Parathyroid adenoma (tissue), 2 donors: Measurements from ENCODE around the gene KANSL1L.
"Not testable (repeated sequence)": the region's sequence is repeated elsewhere in the genome, so short reads cannot be mapped to it uniquely, and the experiment has no call there.

Experiments
- H2AFZ ChIP-seq: fragments of 300-600 bp; sonication (generic); one replicate; pipeline ENCODE4 v1.7.0; 2017; ENCODE audit warnings: antibody characterized with exemption, mild to moderate bottlenecking
- H3K27ac ChIP-seq: fragments of 300-600 bp; sonication (generic); one replicate; pipeline ENCODE4 v1.7.0; 2017
- H3K27me3 ChIP-seq: fragments of 300-600 bp; sonication (generic); one replicate; pipeline ENCODE4 v1.7.0; 2017; ENCODE audit warnings: low read length; ENCODE audit not compliant: control insufficient read depth, insufficient read depth
- H3K36me3 ChIP-seq: fragments of 300-600 bp; sonication (generic); one replicate; pipeline ENCODE4 v1.7.0; 2017; ENCODE audit warnings: low read length; ENCODE audit not compliant: control insufficient read depth, insufficient read depth
- H3K4me1 ChIP-seq: fragments of 300-600 bp; sonication (generic); one replicate; pipeline ENCODE4 v1.7.0; 2017; ENCODE audit warnings: control low read depth
- H3K4me2 ChIP-seq: fragments of 300-600 bp; sonication (generic); one replicate; pipeline ENCODE4 v1.7.0; 2017; ENCODE audit warnings: low read length
- H3K4me3 ChIP-seq: fragments of 300-600 bp; sonication (generic); one replicate; pipeline ENCODE4 v1.7.0; 2017; ENCODE audit warnings: low read depth, low read length
- H3K79me2 ChIP-seq: fragments of 300-600 bp; sonication (generic); one replicate; pipeline ENCODE4 v1.7.0; 2017; ENCODE audit warnings: control low read depth
- H3K9ac ChIP-seq: fragments of 300-600 bp; sonication (generic); one replicate; pipeline ENCODE4 v1.7.0; 2017; ENCODE audit warnings: mild to moderate bottlenecking
- H3K9me3 ChIP-seq: fragments of 300-600 bp; sonication (generic); one replicate; pipeline ENCODE4 v1.7.0; 2017; ENCODE audit warnings: low read length; ENCODE audit not compliant: control insufficient read depth
- TF ChIP-seq, protein P1 (sequence below): fragments of 300-600 bp; sonication (generic); IDR thresholded peaks from one replicate; pipeline ENCODE4 v1.7.0; 2017; ENCODE audit warnings: antibody characterized with exemption, mild to moderate bottlenecking
- donor health status: primary hyperparathyroidism.

KANSL1L gene

GRCh38 chr2:210188755-210189154 lies 17.5 kb upstream of the KANSL1L start:
- Histone ChIP-seq H3K4me3 (peak overlapping the region; percentile 14), H3K4me1 (peaks cover 27% of the 10 kb centered on the region), H2AFZ (no peak overlapping the region), H3K9me3 (no peaks in the 10 kb centered on the region), H3K27me3 (no peaks in the 10 kb centered on the region), H3K79me2 (no peaks in the 10 kb centered on the region), H3K36me3 (no peaks in the 10 kb centered on the region), H3K27ac (peak overlapping the region; percentile 91), H3K4me2 (peak overlapping the region; percentile 39), H3K9ac (no peak overlapping the region)
- TF ChIP-seq, protein P1, sequence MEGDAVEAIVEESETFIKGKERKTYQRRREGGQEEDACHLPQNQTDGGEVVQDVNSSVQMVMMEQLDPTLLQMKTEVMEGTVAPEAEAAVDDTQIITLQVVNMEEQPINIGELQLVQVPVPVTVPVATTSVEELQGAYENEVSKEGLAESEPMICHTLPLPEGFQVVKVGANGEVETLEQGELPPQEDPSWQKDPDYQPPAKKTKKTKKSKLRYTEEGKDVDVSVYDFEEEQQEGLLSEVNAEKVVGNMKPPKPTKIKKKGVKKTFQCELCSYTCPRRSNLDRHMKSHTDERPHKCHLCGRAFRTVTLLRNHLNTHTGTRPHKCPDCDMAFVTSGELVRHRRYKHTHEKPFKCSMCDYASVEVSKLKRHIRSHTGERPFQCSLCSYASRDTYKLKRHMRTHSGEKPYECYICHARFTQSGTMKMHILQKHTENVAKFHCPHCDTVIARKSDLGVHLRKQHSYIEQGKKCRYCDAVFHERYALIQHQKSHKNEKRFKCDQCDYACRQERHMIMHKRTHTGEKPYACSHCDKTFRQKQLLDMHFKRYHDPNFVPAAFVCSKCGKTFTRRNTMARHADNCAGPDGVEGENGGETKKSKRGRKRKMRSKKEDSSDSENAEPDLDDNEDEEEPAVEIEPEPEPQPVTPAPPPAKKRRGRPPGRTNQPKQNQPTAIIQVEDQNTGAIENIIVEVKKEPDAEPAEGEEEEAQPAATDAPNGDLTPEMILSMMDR = no peak

DNA sequence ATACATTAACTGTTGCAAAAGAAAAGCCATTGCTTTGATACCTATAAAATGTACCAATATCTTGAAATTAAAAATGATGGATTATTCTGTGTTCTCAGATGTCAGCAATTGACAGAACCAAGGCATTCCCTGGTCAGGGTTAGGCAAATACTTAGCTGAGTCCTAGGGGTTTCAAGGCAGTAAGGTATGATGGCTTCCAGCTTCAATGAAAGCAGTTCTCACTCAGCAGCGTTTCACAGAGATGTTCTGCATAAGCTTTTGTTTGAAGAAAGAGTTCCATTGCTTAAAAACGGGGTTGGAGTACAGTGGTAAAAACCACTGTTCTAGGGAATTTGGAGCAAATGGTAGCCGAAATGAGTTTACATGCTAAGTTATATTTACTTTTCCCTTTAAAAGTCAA lies 17.0 kb upstream of the KANSL1L start:
- Histone ChIP-seq H3K27ac (peak overlapping the region; percentile 91), H3K9me3 (no peaks in the 10 kb centered on the region), H3K36me3 (no peaks in the 10 kb centered on the region), H3K9ac (no peak overlapping the region), H3K79me2 (no peaks in the 10 kb centered on the region), H3K4me1 (peaks cover 23% of the 10 kb centered on the region), H2AFZ (no peak overlapping the region), H3K4me3 (peak overlapping the region; percentile 14), H3K27me3 (no peaks in the 10 kb centered on the region), H3K4me2 (peak overlapping the region; percentile 39)
- TF ChIP-seq, protein P1 = no peak

- not testable (repeated sequence) for H3K4me3 ChIP-seq, H3K4me2 ChIP-seq, H3K9me3 ChIP-seq, H3K79me2 ChIP-seq, H2AFZ ChIP-seq, H3K27me3 ChIP-seq, H3K36me3 ChIP-seq
- Histone ChIP-seq H3K4me1 (peaks cover 38% of the 10 kb centered on the region), H3K9ac (peak overlapping the region; percentile 4), H3K27ac (peak overlapping the region; percentile 100)
Measured at GRCh38 chr2:210183936-210184335, 12.7 kb upstream of the KANSL1L start.

- H3K79me2 ChIP-seq, H3K9ac ChIP-seq, H3K9me3 ChIP-seq, H3K36me3 ChIP-seq, H3K4me3 ChIP-seq, H3K27me3 ChIP-seq, H3K4me2 ChIP-seq, H2AFZ ChIP-seq: not testable (repeated sequence)
- Histone ChIP-seq H3K4me1 (peaks cover 46% of the 10 kb centered on the region), H3K27ac (peak overlapping the region; percentile 100)
Measured at GRCh38 chr2:210181606-210182088, 10.4 kb upstream of the KANSL1L start.

GRCh38 chr2:210181033-210181605 lies 9.9 kb upstream of the KANSL1L start:
- H2AFZ ChIP-seq, H3K9me3 ChIP-seq, H3K4me2 ChIP-seq, H3K36me3 ChIP-seq, H3K4me3 ChIP-seq, H3K9ac ChIP-seq, H3K27me3 ChIP-seq: not testable (repeated sequence)
- H3K27ac ChIP-seq = peak overlapping the region; percentile 100
- peaks cover 51% of the 10 kb centered on the region for H3K4me1 ChIP-seq
- peaks cover 10% of the 10 kb centered on the region for H3K79me2 ChIP-seq

- Histone ChIP-seq H3K27ac (peak overlapping the region; percentile 100), H3K79me2 (peaks cover 12% of the 10 kb centered on the region)
- TF ChIP-seq, protein P1 = no peak
Measured at GRCh38 chr2:210180477-210180876, 9.3 kb upstream of the KANSL1L start.

More at GRCh38 chr2:210180477-210180876, 9.3 kb upstream of the KANSL1L start:
- Histone ChIP-seq H3K36me3 (no peaks in the 10 kb centered on the region), H3K4me2 (no peak overlapping the region), H3K4me1 (peaks cover 57% of the 10 kb centered on the region), H3K27me3 (no peaks in the 10 kb centered on the region), H3K4me3 (no peak overlapping the region), H3K9me3 (no peaks in the 10 kb centered on the region), H2AFZ (no peak overlapping the region), H3K9ac (peak overlapping the region; percentile 7)
